HepG2 (cell line): ENCODE results near the gene ZNF503. TPM values are rescaled to one million over a fixed set of nuclear protein-coding genes. Genes with fewer than 3 reads are reported as not detected.

Experiments used
- ATAC-seq: fragments of 200-7000 bp; cut with Tn5 transposase; 3 replicates; pipeline ENCODE4 v1.9.1; 2020; ENCODE audit warnings: mild to moderate bottlenecking, moderate library complexity
- BruUV-seq: library from RNA; stranded (reverse); fragments of 400-500 nt; replicated peaks from 2 replicates; lab custom pipeline; 2021; lab: Mats Ljungman, UMichigan
- CTCF ChIA-PET: fragments of 300-600 bp; formaldehyde crosslinking; extraction: SDS; loops from one replicate; lab custom pipeline; 2021; ENCODE audit warnings: low total read pairs, inconsistent platforms, low intra/inter-chr PET ratio; lab: Yijun Ruan, JAX
- POLR2A ChIA-PET: fragments of 350-600 bp; sonication (Branson Sonifier 250); formaldehyde crosslinking; loops from one replicate; lab custom pipeline; 2020; ENCODE audit warnings: antibody characterized with exemption, inconsistent platforms; lab: Yijun Ruan, JAX
- DNase-seq: peaks from one replicate; pipeline ENCODE4 v3.0.0-alpha.2; 2015; ENCODE audit warnings: low spot score
- FAIRE-seq: peaks from 3 replicates; lab custom pipeline; 2011; peaks lifted over from hg19 to GRCh38; lab: Jason Lieb, UNC
- H2AFZ ChIP-seq: one replicate; pipeline ENCODE4 v1.6.1; 2011; ENCODE audit warnings: low read length, inconsistent platforms
- H3K27ac ChIP-seq: fragments of 300-600 bp; 3 replicates; pipeline ENCODE4 v1.8.0; 2011; ENCODE audit warnings: mixed run types, mild to moderate bottlenecking, mixed read lengths, low read length, inconsistent platforms; ENCODE audit not compliant: insufficient read depth; ENCODE audit errors: extremely low read length
- H3K27me3 ChIP-seq, 2 experiments: fragments of 200-600 bp in 1 of 2; 2 replicates in 1 of 2; 3 replicates in 1 of 2; pipeline versions ENCODE4 v1.6.0 to v1.8.0; 2011; ENCODE audit warnings: low read length in 2 of 2, mild to moderate bottlenecking in 2 of 2, moderate library complexity in 2 of 2, inconsistent platforms in 1 of 2; ENCODE audit not compliant: insufficient read depth in 2 of 2, control insufficient read depth in 1 of 2
- H3K36me3 ChIP-seq, 2 experiments: fragments of 200-600 bp in 1 of 2; replicated peaks in 1 of 2; 2 replicates in 1 of 2; 3 replicates in 1 of 2; pipeline versions ENCODE4 v1.5.1 to v1.8.0; 2011; ENCODE audit warnings: low read length in 2 of 2, inconsistent platforms in 1 of 2; ENCODE audit not compliant: insufficient read depth in 2 of 2, control insufficient read depth in 1 of 2
- H3K4me1 ChIP-seq: 2 replicates; pipeline ENCODE4 v1.5.1; 2012; ENCODE audit warnings: low read length, inconsistent platforms; ENCODE audit not compliant: insufficient read depth
- H3K4me2 ChIP-seq: 2 replicates; pipeline ENCODE4 v1.6.0; 2011; ENCODE audit warnings: low read depth, low read length, inconsistent platforms
- H3K4me3 ChIP-seq, 3 experiments: fragments of 200-600 bp in 1 of 3; sonication (generic), shearing (Covaris generic) in 1 of 3; replicated peaks in 1 of 3; 2 replicates each; pipeline ENCODE4 v1.5.1; 2011 to 2016; ENCODE audit warnings: low read length in 3 of 3, inconsistent platforms in 2 of 3, low read depth in 2 of 3, mild to moderate bottlenecking in 2 of 3, control low read depth in 1 of 3, mixed read lengths in 1 of 3; ENCODE audit not compliant: insufficient read depth in 1 of 3
- H3K79me2 ChIP-seq: one replicate; pipeline ENCODE4 v1.6.1; 2011; ENCODE audit warnings: low read length, inconsistent platforms; ENCODE audit not compliant: insufficient read depth
- H3K9ac ChIP-seq: 2 replicates; pipeline ENCODE4 v1.6.0; 2011; ENCODE audit warnings: mild to moderate bottlenecking, low read depth, low read length, inconsistent platforms; ENCODE audit not compliant: insufficient read depth
- H3K9me3 ChIP-seq: 2 replicates; pipeline ENCODE4 v1.5.1; 2012; ENCODE audit warnings: mild to moderate bottlenecking, low read length
- H4K20me1 ChIP-seq: 2 replicates; pipeline ENCODE4 v1.6.0; 2011; ENCODE audit warnings: inconsistent platforms, mild to moderate bottlenecking, low read length, moderate library complexity; ENCODE audit not compliant: insufficient read depth
- CHD2 ChIP-seq: IDR thresholded peaks from 2 replicates; pipeline ENCODE4 v1.6.1; 2011; ENCODE audit warnings: low read depth, low read length, improper control_type of control experiment
- DNMT3B ChIP-seq: conservative IDR thresholded peaks from 2 replicates; pipeline ENCODE4 v1.6.1; 2016; ENCODE audit warnings: missing biosample characterization, control low read depth
- KLF16 ChIP-seq, 2 experiments: sonication (generic) in 1 of 2; formaldehyde crosslinking in 1 of 2; IDR thresholded peaks; 2 replicates each; pipeline versions ENCODE4 v1.6.1 to v1.8.0; 2016 to 2023; ENCODE audit warnings: missing genetic modification reagents in 2 of 2, missing compliant biosample characterization in 1 of 2
- ZBTB3 ChIP-seq: sonication (generic); formaldehyde crosslinking; IDR thresholded peaks from 2 replicates; pipeline ENCODE4 v1.4.0; 2020; ENCODE audit warnings: low read depth, mild to moderate bottlenecking, moderate library complexity, missing genetic modification reagents, borderline replicate concordance
- ZNF160 ChIP-seq: sonication (generic); formaldehyde crosslinking; IDR thresholded peaks from 2 replicates; pipeline ENCODE4 v1.8.0; 2022; ENCODE audit warnings: mild to moderate bottlenecking, inconsistent platforms, missing genetic modification reagents
- ZNF326 ChIP-seq: sonication (generic); formaldehyde crosslinking; IDR thresholded peaks from 2 replicates; pipeline ENCODE4 v1.4.0; 2020; ENCODE audit warnings: missing genetic modification reagents, borderline replicate concordance
- WGBS: methylation state at CpG from one replicate; pipeline ENCODE4 v1.1.6; 2017; ENCODE audit warnings: low lambda C conversion rate; 5-methylcytosine and 5-hydroxymethylcytosine counted together
- in situ Hi-C: cut with HindIII; loops from 2 replicates; pipeline ENCODE4 v1.10.0; 2017; ENCODE audit warnings: low pct_unique_long_range_greater_than_20kb; ENCODE audit not compliant: extremely low pct_ligation_motif_present
- intact Hi-C: fragments of 100-400 bp; cut with micrococcal nuclease; formaldehyde crosslinking; loops from one replicate; pipeline ENCODE4 v1.10.0; 2022; ENCODE audit not compliant: unreplicated experiment
- polyA plus RNA-seq, 8 experiments: library from polyadenylated mRNA; depleted of rRNA in 3 of 8; stranded (reverse) in 7 of 8; unstranded in 1 of 8; fragments of >200 nt; fragmentation: Illumina TruSeq in 4 of 8; extraction: Trizol in 4 of 8; gene quantifications; 2 replicates each; pipeline versions ENCODE4 v1.2.1 to v1.2.3, GENCODE V29; 2011 to 2016; ENCODE audit warnings: low read depth in 4 of 8, missing spikeins in 1 of 8, mixed read lengths in 1 of 8; ENCODE audit not compliant: insufficient read depth in 1 of 8
- total RNA-seq, 5 experiments: library from RNA; depleted of rRNA; stranded (reverse); fragments of >200 nt; fragmentation: Illumina TruSeq; extraction: Trizol; gene quantifications; 2 replicates each; pipeline ENCODE4 v1.2.3, GENCODE V29; 2016; ENCODE audit warnings: low read depth in 1 of 5
- TF ChIP-seq, protein P1 (sequence below): IDR thresholded peaks from 2 replicates; pipeline ENCODE4 v1.6.1; 2016; ENCODE audit warnings: mild to moderate bottlenecking, missing biosample characterization, missing genetic modification reagents
- TF ChIP-seq, protein P2 (sequence below): sonication (generic); formaldehyde crosslinking; IDR thresholded peaks from 2 replicates; pipeline ENCODE4 v1.4.0; 2020; ENCODE audit warnings: missing genetic modification reagents

Gene ZNF503
- total and polyA plus RNA-seq, 2 of the 13 experiments (the other 11 are each of a cell fraction or from before 2014, with no cell fraction given) = 2.7 to 8.3 TPM

DNA sequence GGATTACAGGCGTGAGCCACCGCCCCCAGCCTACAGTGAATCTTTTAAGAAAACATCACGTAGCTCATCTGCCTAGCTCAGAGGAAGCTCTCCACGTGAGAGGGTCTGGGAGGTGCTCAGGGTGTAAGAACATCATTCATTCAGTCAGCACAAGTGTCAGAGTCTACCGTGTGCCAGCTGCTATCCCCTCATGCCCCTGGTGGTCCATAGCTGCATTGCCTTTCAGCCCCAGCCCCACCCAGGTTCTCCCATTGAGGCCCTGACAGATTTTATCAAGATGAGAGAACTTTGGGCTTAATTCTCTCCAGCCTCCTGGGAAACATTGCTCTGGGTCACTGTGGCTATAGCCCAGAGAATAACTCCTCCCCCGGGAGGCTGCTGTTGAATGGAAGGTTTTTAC, 45.1 kb downstream of the ZNF503 start:
- in situ Hi-C loops (no loop called here), intact Hi-C loops (loop anchor here (10.0 kb wide), 1 partner anchor 1408 kb away; no protein-coding TSS in a partner anchor)
- BruUV-seq = no TSS peak
- Histone ChIP-seq H3K4me3 (no peak overlapping the region), H3K4me2 (no peak overlapping the region), H3K4me1 (peaks cover 11% of the 10 kb centered on the region), H3K9me3 (no peaks in the 10 kb centered on the region), H2AFZ (no peak overlapping the region), H3K79me2 (no peaks in the 10 kb centered on the region), H3K9ac (no peak overlapping the region), H3K27ac (no peak overlapping the region), H3K27me3 (peaks cover 0 to 8% of the 10 kb centered on the region in 2 experiments; a peak in 1 of 5 replicates), H3K36me3 (no peaks in the 10 kb centered on the region), H4K20me1 (no peaks in the 10 kb centered on the region)
- ChIA-PET CTCF (no interaction called here), POLR2A (no interaction called here)
- TF ChIP-seq ZNF160 (CRISPR knock-in tag) = no peak
- TF ChIP-seq, protein P1, sequence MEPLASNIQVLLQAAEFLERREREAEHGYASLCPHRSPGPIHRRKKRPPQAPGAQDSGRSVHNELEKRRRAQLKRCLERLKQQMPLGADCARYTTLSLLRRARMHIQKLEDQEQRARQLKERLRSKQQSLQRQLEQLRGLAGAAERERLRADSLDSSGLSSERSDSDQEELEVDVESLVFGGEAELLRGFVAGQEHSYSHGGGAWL (CRISPR knock-in tag) = no peak
- TF ChIP-seq DNMT3B (CRISPR knock-in tag) = no peak
- TF ChIP-seq, protein P2, sequence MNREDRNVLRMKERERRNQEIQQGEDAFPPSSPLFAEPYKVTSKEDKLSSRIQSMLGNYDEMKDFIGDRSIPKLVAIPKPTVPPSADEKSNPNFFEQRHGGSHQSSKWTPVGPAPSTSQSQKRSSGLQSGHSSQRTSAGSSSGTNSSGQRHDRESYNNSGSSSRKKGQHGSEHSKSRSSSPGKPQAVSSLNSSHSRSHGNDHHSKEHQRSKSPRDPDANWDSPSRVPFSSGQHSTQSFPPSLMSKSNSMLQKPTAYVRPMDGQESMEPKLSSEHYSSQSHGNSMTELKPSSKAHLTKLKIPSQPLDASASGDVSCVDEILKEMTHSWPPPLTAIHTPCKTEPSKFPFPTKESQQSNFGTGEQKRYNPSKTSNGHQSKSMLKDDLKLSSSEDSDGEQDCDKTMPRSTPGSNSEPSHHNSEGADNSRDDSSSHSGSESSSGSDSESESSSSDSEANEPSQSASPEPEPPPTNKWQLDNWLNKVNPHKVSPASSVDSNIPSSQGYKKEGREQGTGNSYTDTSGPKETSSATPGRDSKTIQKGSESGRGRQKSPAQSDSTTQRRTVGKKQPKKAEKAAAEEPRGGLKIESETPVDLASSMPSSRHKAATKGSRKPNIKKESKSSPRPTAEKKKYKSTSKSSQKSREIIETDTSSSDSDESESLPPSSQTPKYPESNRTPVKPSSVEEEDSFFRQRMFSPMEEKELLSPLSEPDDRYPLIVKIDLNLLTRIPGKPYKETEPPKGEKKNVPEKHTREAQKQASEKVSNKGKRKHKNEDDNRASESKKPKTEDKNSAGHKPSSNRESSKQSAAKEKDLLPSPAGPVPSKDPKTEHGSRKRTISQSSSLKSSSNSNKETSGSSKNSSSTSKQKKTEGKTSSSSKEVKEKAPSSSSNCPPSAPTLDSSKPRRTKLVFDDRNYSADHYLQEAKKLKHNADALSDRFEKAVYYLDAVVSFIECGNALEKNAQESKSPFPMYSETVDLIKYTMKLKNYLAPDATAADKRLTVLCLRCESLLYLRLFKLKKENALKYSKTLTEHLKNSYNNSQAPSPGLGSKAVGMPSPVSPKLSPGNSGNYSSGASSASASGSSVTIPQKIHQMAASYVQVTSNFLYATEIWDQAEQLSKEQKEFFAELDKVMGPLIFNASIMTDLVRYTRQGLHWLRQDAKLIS = no peak
- no peak for TF ChIP-seq ZNF326 (CRISPR knock-in tag)
- no peak for TF ChIP-seq CHD2
- no peak for TF ChIP-seq KLF16 (CRISPR knock-in tag; IDR thresholded peaks at IDR 0.05)
- TF ChIP-seq ZBTB3 (CRISPR knock-in tag) = no peak
- no peak for ATAC-seq
- no peak for FAIRE-seq
- DNase-seq = no peak
- 77% methylated on average over 4 of the region's 6 CpGs for WGBS
